Fibroblast of skin of left biceps (primary cell): Measurements from ENCODE around the gene CRTAP.
"Not testable (repeated sequence)": the region's sequence is repeated elsewhere in the genome, so short reads cannot be mapped to it uniquely, and the experiment has no call there.

Source experiments
- DNase-seq, 2 experiments: peaks; one replicate each; pipeline ENCODE4 v3.0.0-alpha.2; 2013; ENCODE audit warnings: low read depth in 2 of 2

CRTAP gene

GRCh38 chr3:33174711-33175414, 61.0 kb downstream of the CRTAP start:
- no peak for DNase-seq

- DNase-seq: no peak
Observed at GRCh38 chr3:33179132-33179531, 65.3 kb downstream of the CRTAP start.

DNA sequence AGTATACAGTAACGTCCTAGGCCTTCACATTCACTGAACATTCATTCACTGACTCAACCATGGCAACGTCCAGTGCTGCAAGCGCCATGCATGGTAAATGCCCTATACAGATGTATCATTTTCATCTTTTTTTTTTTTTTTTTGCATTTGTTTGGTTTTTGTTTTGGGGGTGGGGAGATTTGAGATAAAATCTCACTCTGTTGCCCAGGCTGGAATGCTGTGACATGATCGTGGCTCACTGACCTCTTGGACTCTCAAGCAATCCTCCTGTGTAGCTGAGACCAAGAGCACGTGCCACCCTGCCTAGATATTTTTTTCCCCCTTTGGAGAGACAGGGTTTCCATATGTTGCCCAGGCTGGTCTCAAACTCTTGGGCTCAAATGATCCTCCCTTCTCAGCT, 67.4 kb downstream of the CRTAP start:
- DNase-seq: no peak

GRCh38 chr3:33181641-33182040, 67.8 kb downstream of the CRTAP start:
- DNase-seq: not testable (repeated sequence)

DNA sequence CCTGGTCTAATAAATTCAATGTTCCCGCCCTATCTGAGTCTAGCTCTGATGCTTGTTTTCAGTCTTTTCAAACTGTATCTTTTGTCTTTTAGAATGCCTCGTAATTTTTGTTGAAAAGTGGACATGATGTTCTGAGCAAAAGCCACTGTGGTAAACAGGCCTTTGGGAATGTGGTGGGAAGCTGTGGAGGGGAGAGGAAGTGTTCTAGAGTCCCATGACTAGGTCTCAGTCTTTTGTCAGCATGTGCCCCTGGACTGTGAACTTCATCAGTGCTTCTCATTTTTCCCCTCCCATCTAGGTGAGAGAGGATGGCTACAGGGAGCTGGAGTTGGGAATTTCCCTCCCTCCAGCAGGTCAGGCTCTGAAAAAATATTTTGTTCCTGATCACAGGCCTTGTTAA, 71.0 kb downstream of the CRTAP start:
- DNase-seq: no peak

GRCh38 chr3:33186524-33187367, 72.9 kb downstream of the CRTAP start:
- no peak for DNase-seq

GRCh38 chr3:33187368-33187634, 73.5 kb downstream of the CRTAP start:
- DNase-seq: no peak

DNA sequence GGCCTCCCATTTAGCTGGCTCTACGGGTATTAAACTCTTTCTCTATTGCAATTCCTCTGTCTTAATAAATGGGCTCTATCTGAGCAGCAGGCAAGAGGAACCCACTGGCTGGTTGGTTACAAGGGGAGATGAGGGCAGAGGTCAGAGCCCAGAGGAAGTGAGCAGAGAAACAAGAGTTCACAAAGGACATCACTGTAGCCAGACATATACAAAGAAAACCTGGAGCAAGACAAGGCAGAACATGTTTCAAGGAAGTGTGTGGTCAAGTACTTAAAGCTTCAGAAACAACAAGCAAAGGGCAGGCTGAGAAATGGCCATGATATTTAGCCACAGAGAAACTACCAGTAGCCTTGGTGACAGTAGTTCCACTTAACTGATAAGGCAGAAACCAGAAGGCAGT, 80.5 kb downstream of the CRTAP start:
- DNase-seq: no peak

GRCh38 chr3:33196538-33196937, 82.7 kb downstream of the CRTAP start:
- DNase-seq: no peak
